BE2C (cell line): ENCODE data around the gene CFDP1.
"Not testable (repeated sequence)": the region's sequence is repeated elsewhere in the genome, so short reads cannot be mapped to it uniquely, and the experiment has no call there.

Experiments used
- DNase-seq: peaks from one replicate; pipeline ENCODE4 v3.0.0-alpha.2; 2020
- H3K27me3 ChIP-seq: fragments of 250-450 bp; sonication (Bioruptor Pico); 2 replicates; pipeline ENCODE4 v1.5.1; 2020; ENCODE audit warnings: mild to moderate bottlenecking
- H3K36me3 ChIP-seq: fragments of 250-450 bp; sonication (Bioruptor Pico); 2 replicates; pipeline ENCODE4 v1.5.1; 2020; ENCODE audit warnings: mild to moderate bottlenecking
- H3K4me1 ChIP-seq: fragments of 250-450 bp; sonication (Bioruptor Pico); 2 replicates; pipeline ENCODE4 v1.5.1; 2020
- H3K4me3 ChIP-seq: 2 replicates; pipeline ENCODE4 v1.5.1; 2011; ENCODE audit warnings: low read depth, low read length
- H3K9me3 ChIP-seq: fragments of 250-450 bp; sonication (Bioruptor Pico); 2 replicates; pipeline ENCODE4 v1.5.1; 2020
- CTCF ChIP-seq: IDR thresholded peaks from 2 replicates; pipeline ENCODE4 v1.5.1; 2012; ENCODE audit warnings: mild to moderate bottlenecking, low read depth, low read length

Gene CFDP1

DNA sequence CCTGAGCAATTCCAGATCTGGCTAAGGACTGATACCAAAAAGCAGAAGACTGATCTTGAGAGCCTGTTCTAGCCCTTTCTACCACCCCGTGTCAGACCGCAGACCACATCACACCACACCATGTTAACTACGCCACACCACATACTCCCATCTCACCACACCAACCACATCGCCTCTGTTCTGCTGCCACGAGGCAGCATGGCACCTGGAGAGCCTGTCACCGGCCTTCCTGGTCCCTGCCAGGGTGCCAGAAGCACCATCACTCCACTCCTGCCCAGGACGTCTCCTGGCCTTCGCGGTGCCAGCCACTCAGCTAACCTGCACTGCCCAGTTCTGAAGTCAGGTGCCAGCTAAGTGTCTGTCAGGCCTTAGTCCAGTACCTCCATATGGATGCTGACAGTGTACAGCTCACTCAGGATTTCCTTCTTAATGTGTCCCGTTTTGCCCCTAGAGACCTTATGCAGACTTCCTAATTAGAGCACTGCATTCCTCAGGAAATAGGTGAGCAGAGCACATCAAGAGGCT lies 144.6 kb downstream of the CFDP1 start:
- Histone ChIP-seq H3K4me3 (no peak overlapping the region), H3K27me3 (no peaks in the 10 kb centered on the region), H3K9me3 (no peaks in the 10 kb centered on the region), H3K36me3 (peaks cover 18% of the 10 kb centered on the region), H3K4me1 (no peaks in the 10 kb centered on the region)
- DNase-seq, result no peak
- TF ChIP-seq CTCF, result no peak

- no peak for DNase-seq
- Histone ChIP-seq H3K36me3 (peaks cover 14% of the 10 kb centered on the region), H3K9me3 (no peaks in the 10 kb centered on the region), H3K27me3 (no peaks in the 10 kb centered on the region), H3K4me3 (no peak overlapping the region), H3K4me1 (0 out of 2 replicates have a peak, but pooled peaks cover under 1% of the 10 kb centered on the region)
- TF ChIP-seq CTCF, result no peak
Observed at GRCh38 chr16:75288181-75288580, 145.1 kb downstream of the CFDP1 start.

GRCh38 chr16:75287708-75288107 lies 145.6 kb downstream of the CFDP1 start:
- DNase-seq, result no peak
- Histone ChIP-seq H3K27me3 (no peaks in the 10 kb centered on the region), H3K36me3 (peaks cover 9% of the 10 kb centered on the region), H3K9me3 (no peaks in the 10 kb centered on the region), H3K4me1 (peaks cover 5% of the 10 kb centered on the region; the same call in 1 of the 2 replicates), H3K4me3 (no peak overlapping the region)
- no peak for TF ChIP-seq CTCF

DNA sequence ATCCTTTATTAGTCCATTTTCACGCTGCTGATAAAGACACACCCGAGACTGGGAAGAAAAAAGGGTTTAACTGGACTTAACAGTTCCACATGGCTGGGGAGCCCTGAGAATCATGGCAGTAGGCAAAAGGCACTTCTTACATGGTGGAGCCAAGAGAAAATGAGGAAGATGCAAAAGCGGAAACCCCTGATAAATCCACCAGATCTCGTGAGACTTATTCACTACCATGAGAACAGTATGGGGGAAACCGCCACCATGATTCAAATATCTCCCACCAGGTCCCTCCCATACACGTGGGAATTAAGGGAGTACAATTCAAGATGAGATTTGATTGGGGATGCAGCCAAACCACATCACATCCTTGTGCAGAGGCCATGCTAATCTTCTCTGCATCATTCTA lies 146.9 kb downstream of the CFDP1 start:
- no peak for DNase-seq
- peaks cover 6% of the 10 kb centered on the region; the same call in 1 of the 2 replicates for H3K36me3 ChIP-seq
- peaks cover 8% of the 10 kb centered on the region; the same call in 1 of the 2 replicates for H3K4me1 ChIP-seq
- no peaks in the 10 kb centered on the region; the same call in 1 of the 2 replicates for H3K9me3 ChIP-seq
- no peak overlapping the region for H3K4me3 ChIP-seq
- no peak for TF ChIP-seq CTCF
- no peaks in the 10 kb centered on the region for H3K27me3 ChIP-seq

DNA sequence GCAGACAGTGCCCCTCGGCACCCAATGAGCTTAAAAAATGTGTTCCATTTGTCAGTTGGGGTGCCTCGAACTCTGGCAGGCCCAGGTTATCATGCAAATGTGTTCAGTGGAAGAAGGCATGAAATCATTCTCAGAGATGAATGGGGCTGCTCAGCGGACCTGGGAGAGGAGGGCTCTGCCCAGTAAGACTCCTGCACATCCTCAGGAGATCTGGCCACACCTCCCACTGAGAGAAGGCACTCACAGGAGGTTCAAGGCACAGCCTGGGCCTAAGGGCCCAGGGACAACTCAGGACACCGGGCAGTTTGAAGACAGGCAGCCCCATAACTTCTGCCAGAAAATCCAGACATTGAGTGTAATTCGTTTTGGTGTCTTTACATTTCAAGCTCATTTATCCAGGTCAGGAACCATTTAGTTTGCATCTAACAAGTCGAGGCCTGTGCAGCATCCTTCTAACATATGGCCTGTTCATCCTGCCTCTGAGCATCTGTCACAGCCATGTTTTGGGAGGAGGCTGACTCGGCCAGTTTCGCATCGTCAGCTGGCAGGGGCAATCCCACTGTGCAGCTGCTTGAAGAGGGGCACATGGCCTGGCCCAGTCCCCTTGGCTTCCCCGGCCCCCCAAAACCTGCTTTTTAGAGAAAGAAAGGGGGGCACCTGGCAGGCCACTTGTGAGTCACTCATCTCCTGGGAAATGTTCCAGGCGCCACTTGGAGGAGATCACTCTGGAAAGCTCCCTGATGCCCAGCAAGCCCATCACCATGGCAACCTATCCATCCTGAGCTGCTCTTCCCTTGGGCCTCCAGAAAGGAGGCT lies 150.6 kb downstream of the CFDP1 start:
- no peaks in the 10 kb centered on the region for H3K27me3 ChIP-seq
- peak; percentile 43 for DNase-seq
- no peaks in the 10 kb centered on the region for H3K36me3 ChIP-seq
- H3K4me1 ChIP-seq, result peaks cover 8% of the 10 kb centered on the region; the same call in 1 of the 2 replicates
- H3K4me3 ChIP-seq, result no peak overlapping the region
- no peak for TF ChIP-seq CTCF
- H3K9me3 ChIP-seq, result no peaks in the 10 kb centered on the region; the same call in 1 of the 2 replicates

- Histone ChIP-seq H3K4me3 (no peak overlapping the region), H3K9me3 (no peaks in the 10 kb centered on the region; the same call in 1 of the 2 replicates), H3K4me1 (peaks cover 8% of the 10 kb centered on the region; the same call in 1 of the 2 replicates), H3K27me3 (no peaks in the 10 kb centered on the region), H3K36me3 (no peaks in the 10 kb centered on the region)
- DNase-seq, result no peak
- no peak for TF ChIP-seq CTCF
Observed at GRCh38 chr16:75281826-75282225, 151.5 kb downstream of the CFDP1 start.

GRCh38 chr16:75281009-75281408 lies 152.3 kb downstream of the CFDP1 start:
- H3K9me3 ChIP-seq, H3K36me3 ChIP-seq, H3K4me1 ChIP-seq, H3K27me3 ChIP-seq, DNase-seq, H3K4me3 ChIP-seq: not testable (repeated sequence)
